HepG2 (cell line): ENCODE results near the gene KLHDC4. TPM values are rescaled to one million over a fixed set of nuclear protein-coding genes. Genes with fewer than 3 reads are reported as not detected.

Source experiments
- ATAC-seq: fragments of 200-7000 bp; cut with Tn5 transposase; 3 replicates; pipeline ENCODE4 v1.9.1; 2020; ENCODE audit warnings: mild to moderate bottlenecking, moderate library complexity
- BruUV-seq: library from RNA; stranded (reverse); fragments of 400-500 nt; replicated peaks from 2 replicates; lab custom pipeline; 2021; lab: Mats Ljungman, UMichigan
- CTCF ChIA-PET: fragments of 300-600 bp; formaldehyde crosslinking; extraction: SDS; loops from one replicate; lab custom pipeline; 2021; ENCODE audit warnings: low total read pairs, inconsistent platforms, low intra/inter-chr PET ratio; lab: Yijun Ruan, JAX
- POLR2A ChIA-PET: fragments of 350-600 bp; sonication (Branson Sonifier 250); formaldehyde crosslinking; loops from one replicate; lab custom pipeline; 2020; ENCODE audit warnings: antibody characterized with exemption, inconsistent platforms; lab: Yijun Ruan, JAX
- DNase-seq: peaks from one replicate; pipeline ENCODE4 v3.0.0-alpha.2; 2015; ENCODE audit warnings: low spot score
- FAIRE-seq: peaks from 3 replicates; lab custom pipeline; 2011; peaks lifted over from hg19 to GRCh38; lab: Jason Lieb, UNC
- H2AFZ ChIP-seq: one replicate; pipeline ENCODE4 v1.6.1; 2011; ENCODE audit warnings: low read length, inconsistent platforms
- H3K27ac ChIP-seq: fragments of 300-600 bp; 3 replicates; pipeline ENCODE4 v1.8.0; 2011; ENCODE audit warnings: mixed run types, mild to moderate bottlenecking, mixed read lengths, low read length, inconsistent platforms; ENCODE audit not compliant: insufficient read depth; ENCODE audit errors: extremely low read length
- H3K27me3 ChIP-seq, 2 experiments: fragments of 200-600 bp in 1 of 2; 2 replicates in 1 of 2; 3 replicates in 1 of 2; pipeline versions ENCODE4 v1.6.0 to v1.8.0; 2011; ENCODE audit warnings: low read length in 2 of 2, mild to moderate bottlenecking in 2 of 2, moderate library complexity in 2 of 2, inconsistent platforms in 1 of 2; ENCODE audit not compliant: insufficient read depth in 2 of 2, control insufficient read depth in 1 of 2
- H3K36me3 ChIP-seq, 2 experiments: fragments of 200-600 bp in 1 of 2; replicated peaks in 1 of 2; 2 replicates in 1 of 2; 3 replicates in 1 of 2; pipeline versions ENCODE4 v1.5.1 to v1.8.0; 2011; ENCODE audit warnings: low read length in 2 of 2, inconsistent platforms in 1 of 2; ENCODE audit not compliant: insufficient read depth in 2 of 2, control insufficient read depth in 1 of 2
- H3K4me1 ChIP-seq: 2 replicates; pipeline ENCODE4 v1.5.1; 2012; ENCODE audit warnings: low read length, inconsistent platforms; ENCODE audit not compliant: insufficient read depth
- H3K4me2 ChIP-seq: 2 replicates; pipeline ENCODE4 v1.6.0; 2011; ENCODE audit warnings: low read depth, low read length, inconsistent platforms
- H3K4me3 ChIP-seq, 3 experiments: fragments of 200-600 bp in 1 of 3; sonication (generic), shearing (Covaris generic) in 1 of 3; replicated peaks in 1 of 3; 2 replicates each; pipeline ENCODE4 v1.5.1; 2011 to 2016; ENCODE audit warnings: low read length in 3 of 3, inconsistent platforms in 2 of 3, low read depth in 2 of 3, mild to moderate bottlenecking in 2 of 3, control low read depth in 1 of 3, mixed read lengths in 1 of 3; ENCODE audit not compliant: insufficient read depth in 1 of 3
- H3K79me2 ChIP-seq: one replicate; pipeline ENCODE4 v1.6.1; 2011; ENCODE audit warnings: low read length, inconsistent platforms; ENCODE audit not compliant: insufficient read depth
- H3K9ac ChIP-seq: 2 replicates; pipeline ENCODE4 v1.6.0; 2011; ENCODE audit warnings: mild to moderate bottlenecking, low read depth, low read length, inconsistent platforms; ENCODE audit not compliant: insufficient read depth
- H3K9me3 ChIP-seq: 2 replicates; pipeline ENCODE4 v1.5.1; 2012; ENCODE audit warnings: mild to moderate bottlenecking, low read length
- H4K20me1 ChIP-seq: 2 replicates; pipeline ENCODE4 v1.6.0; 2011; ENCODE audit warnings: inconsistent platforms, mild to moderate bottlenecking, low read length, moderate library complexity; ENCODE audit not compliant: insufficient read depth
- AGO2 ChIP-seq: fragments of 200-400 bp; formaldehyde crosslinking; optimal IDR thresholded peaks from 2 replicates; pipeline ENCODE3; 2017; ENCODE audit warnings: mild to moderate bottlenecking, low read depth, low read length, moderate library complexity
- AKAP8 ChIP-seq: sonication (generic); formaldehyde crosslinking; IDR thresholded peaks from 2 replicates; pipeline ENCODE4 v1.5.1; 2020; ENCODE audit warnings: mild to moderate bottlenecking, missing genetic modification reagents
- CTCF ChIP-seq: sonication (generic); formaldehyde crosslinking; IDR thresholded peaks from 2 replicates; pipeline ENCODE4 v1.5.0; 2020; ENCODE audit warnings: mild to moderate bottlenecking, missing genetic modification reagents, moderate library complexity
- POLR2G ChIP-seq: fragments of 200-400 bp; formaldehyde crosslinking; IDR thresholded peaks from 2 replicates; pipeline ENCODE4 v1.6.1; 2018; ENCODE audit warnings: mild to moderate bottlenecking, low read depth, low read length, moderate library complexity
- PRMT3 ChIP-seq: sonication (generic); formaldehyde crosslinking; IDR thresholded peaks from 2 replicates; pipeline ENCODE4 v1.8.1; 2022; ENCODE audit warnings: low read depth, mild to moderate bottlenecking, moderate library complexity, missing genetic modification reagents, borderline replicate concordance
- RBM22 ChIP-seq: fragments of 200-400 bp; formaldehyde crosslinking; optimal IDR thresholded peaks from 2 replicates; pipeline ENCODE3; 2017; ENCODE audit warnings: mild to moderate bottlenecking, low read length, moderate library complexity
- SMARCE1 ChIP-seq: fragments of 450-650 bp; IDR thresholded peaks from 2 replicates; pipeline ENCODE4 v1.6.1; 2017; ENCODE audit warnings: borderline replicate concordance
- ZBTB43 ChIP-seq: sonication (generic); formaldehyde crosslinking; conservative IDR thresholded peaks from 2 replicates; pipeline ENCODE4 v1.4.0; 2020; ENCODE audit warnings: missing genetic modification reagents
- ZFP1 ChIP-seq: IDR thresholded peaks from 2 replicates; pipeline ENCODE4 v1.6.1; 2016
- ZNF205 ChIP-seq: IDR thresholded peaks from 2 replicates; pipeline ENCODE4 v1.6.1; 2018; ENCODE audit warnings: missing biosample characterization, missing genetic modification reagents
- ZNF407 ChIP-seq: sonication (generic); formaldehyde crosslinking; IDR thresholded peaks from one replicate; pipeline ENCODE4 v1.5.1; 2020; ENCODE audit warnings: mild to moderate bottlenecking, missing genetic modification reagents; ENCODE audit errors: not compliant biosample characterization
- ZNF879 ChIP-seq: sonication (generic); formaldehyde crosslinking; IDR thresholded peaks from 2 replicates; pipeline ENCODE4 v1.8.1; 2023; ENCODE audit warnings: missing genetic modification reagents
- ZSCAN9 ChIP-seq: IDR thresholded peaks from 2 replicates; pipeline ENCODE4 v1.6.1; 2016; ENCODE audit warnings: borderline replicate concordance
- WGBS: methylation state at CpG from one replicate; pipeline ENCODE4 v1.1.6; 2017; ENCODE audit warnings: low lambda C conversion rate; 5-methylcytosine and 5-hydroxymethylcytosine counted together
- in situ Hi-C: cut with HindIII; loops from 2 replicates; pipeline ENCODE4 v1.10.0; 2017; ENCODE audit warnings: low pct_unique_long_range_greater_than_20kb; ENCODE audit not compliant: extremely low pct_ligation_motif_present
- intact Hi-C: fragments of 100-400 bp; cut with micrococcal nuclease; formaldehyde crosslinking; loops from one replicate; pipeline ENCODE4 v1.10.0; 2022; ENCODE audit not compliant: unreplicated experiment
- polyA plus RNA-seq, 8 experiments: library from polyadenylated mRNA; depleted of rRNA in 3 of 8; stranded (reverse) in 7 of 8; unstranded in 1 of 8; fragments of >200 nt; fragmentation: Illumina TruSeq in 4 of 8; extraction: Trizol in 4 of 8; gene quantifications; 2 replicates each; pipeline versions ENCODE4 v1.2.1 to v1.2.3, GENCODE V29; 2011 to 2016; ENCODE audit warnings: low read depth in 4 of 8, missing spikeins in 1 of 8, mixed read lengths in 1 of 8; ENCODE audit not compliant: insufficient read depth in 1 of 8
- total RNA-seq, 5 experiments: library from RNA; depleted of rRNA; stranded (reverse); fragments of >200 nt; fragmentation: Illumina TruSeq; extraction: Trizol; gene quantifications; 2 replicates each; pipeline ENCODE4 v1.2.3, GENCODE V29; 2016; ENCODE audit warnings: low read depth in 1 of 5

KLHDC4 gene
- total and polyA plus RNA-seq, 2 of the 13 experiments (the other 11 are each of a cell fraction or from before 2014, with no cell fraction given): 18.7 to 31.8 TPM

GRCh38 chr16:87692756-87693155 lies 73.0 kb downstream of the KLHDC4 start:
- FAIRE-seq (no peak), ATAC-seq (peak; percentile 22), DNase-seq (no peak)
- H4K20me1 ChIP-seq: peaks cover 9% of the 10 kb centered on the region; the same call in 1 of the 2 replicates
- H3K27ac ChIP-seq: no peak overlapping the region
- ChIA-PET CTCF (no interaction called here), POLR2A (no interaction called here)
- 0% methylated on average over 3 of the region's 12 CpGs for whole genome bisulfite sequencing
- peaks cover 14 to 46% of the 10 kb centered on the region in 2 experiments for H3K27me3 ChIP-seq
- peaks cover 7 to 16% of the 10 kb centered on the region in 2 experiments for H3K36me3 ChIP-seq
- H3K4me2 ChIP-seq: no peak overlapping the region
- intact Hi-C loops (no loop called here), in situ Hi-C loops (no loop called here)
- no TSS peak for BruUV-seq
- no peak overlapping the region for H3K9ac ChIP-seq
- H3K4me3 ChIP-seq: no peak overlapping the region
- no peaks in the 10 kb centered on the region for H3K9me3 ChIP-seq
- H2AFZ ChIP-seq: no peak overlapping the region
- no peaks in the 10 kb centered on the region for H3K4me1 ChIP-seq
- H3K79me2 ChIP-seq: no peaks in the 10 kb centered on the region
- TF ChIP-seq AKAP8 (0 out of 2 replicates have a peak, but pooled peaks have one; percentile 11), SMARCE1 (no peak), AGO2 (peak; percentile 89), CTCF (CRISPR knock-in tag) (peak; percentile 43; the same call in 1 of the 2 replicates), ZFP1 (CRISPR knock-in tag) (no peak), ZBTB43 (CRISPR knock-in tag) (no peak), PRMT3 (CRISPR knock-in tag) (no peak), ZSCAN9 (CRISPR knock-in tag) (no peak), ZNF879 (no peak), ZNF205 (no peak), ZNF407 (CRISPR knock-in tag) (no peak), RBM22 (peak; percentile 82), POLR2G (peak; percentile 37; the same call in 1 of the 2 replicates)
